GM23338 (cell line): ENCODE measurements around the gene CTSC. TPM values are rescaled to one million over a fixed set of nuclear protein-coding genes. Genes with fewer than 3 reads are reported as not detected.

Experiments used
- ATAC-seq: fragments of 200-7000 bp; cut with Tn5 transposase; 3 replicates; pipeline ENCODE4 v1.9.1; 2020
- DNase-seq: peaks from one replicate; pipeline ENCODE4 v3.0.0-alpha.2; 2015; ENCODE audit warnings: low spot score
- H2AFZ ChIP-seq: fragments of 200-600 bp; sonication (generic); 2 replicates; pipeline ENCODE4 v1.8.0; 2016; ENCODE audit warnings: antibody characterized with exemption, mild to moderate bottlenecking, moderate library complexity
- H3F3A ChIP-seq: fragments of 200-600 bp; sonication (generic); replicated peaks from 2 replicates; pipeline ENCODE4 v1.8.0; 2017; ENCODE audit warnings: antibody characterized with exemption, mixed run types, low read depth
- H3K27ac ChIP-seq: fragments of 200-600 bp; sonication (generic); 2 replicates; pipeline ENCODE4 v1.6.1; 2016; ENCODE audit warnings: low read depth
- H3K27me3 ChIP-seq: fragments of 200-600 bp; sonication (generic); 2 replicates; pipeline ENCODE4 v1.8.0; 2016; ENCODE audit warnings: mild to moderate bottlenecking, mixed run types, moderate library complexity; ENCODE audit not compliant: insufficient read depth
- H3K36me3 ChIP-seq: fragments of 200-600 bp; sonication (generic); 2 replicates; pipeline ENCODE4 v1.8.0; 2016; ENCODE audit warnings: mild to moderate bottlenecking; ENCODE audit not compliant: insufficient read depth
- H3K4me1 ChIP-seq: fragments of 200-600 bp; sonication (generic); 2 replicates; pipeline ENCODE4 v1.8.0; 2016; ENCODE audit warnings: mild to moderate bottlenecking, moderate library complexity; ENCODE audit not compliant: insufficient read depth
- H3K4me2 ChIP-seq: fragments of 200-600 bp; sonication (generic); 2 replicates; pipeline ENCODE4 v1.7.1; 2017; ENCODE audit warnings: mixed run types
- H3K4me3 ChIP-seq: fragments of 200-600 bp; sonication (generic); 2 replicates; pipeline ENCODE4 v1.6.1; 2016; ENCODE audit warnings: mixed run types
- H3K79me2 ChIP-seq: fragments of 200-600 bp; sonication (generic); replicated peaks from 2 replicates; pipeline ENCODE4 v1.8.0; 2017; ENCODE audit warnings: mild to moderate bottlenecking; ENCODE audit not compliant: insufficient read depth
- H3K9me2 ChIP-seq: fragments of 200-600 bp; sonication (generic); 2 replicates; pipeline ENCODE4 v1.8.0; 2017; ENCODE audit not compliant: insufficient read depth
- H4K20me1 ChIP-seq: fragments of 200-600 bp; sonication (generic); replicated peaks from 2 replicates; pipeline ENCODE4 v1.8.0; 2017; ENCODE audit warnings: mild to moderate bottlenecking; ENCODE audit not compliant: insufficient read depth
- H3K27ac Mint-ChIP-seq: 2 replicates; pipeline ENCODE4 v1.8.0; 2020; ENCODE audit warnings: inconsistent platforms, mild to moderate bottlenecking, moderate library complexity, mixed read lengths
- H3K27me3 Mint-ChIP-seq: 3 replicates; pipeline ENCODE4 v1.8.0; 2022; ENCODE audit warnings: low read depth, mild to moderate bottlenecking, moderate library complexity, mixed read lengths, inconsistent platforms; ENCODE audit not compliant: insufficient read depth, poor library complexity
- H3K36me3 Mint-ChIP-seq: 3 replicates; pipeline ENCODE4 v1.8.0; 2021; ENCODE audit warnings: low read depth, mild to moderate bottlenecking, inconsistent platforms, moderate library complexity, mixed read lengths
- H3K4me1 Mint-ChIP-seq: 3 replicates; pipeline ENCODE4 v1.8.0; 2020; ENCODE audit warnings: mild to moderate bottlenecking, inconsistent platforms, mixed read lengths
- H3K4me3 Mint-ChIP-seq: 3 replicates; pipeline ENCODE4 v1.8.0; 2021; ENCODE audit warnings: moderate library complexity, mild to moderate bottlenecking, inconsistent platforms, mixed read lengths
- H3K9me3 Mint-ChIP-seq: 3 replicates; pipeline ENCODE4 v1.8.0; 2020; ENCODE audit warnings: moderate library complexity, mild to moderate bottlenecking, inconsistent platforms, mixed read lengths
- CREB1 ChIP-seq: fragments of 250-450 bp; sonication (Bioruptor Pico); IDR thresholded peaks from 2 replicates; pipeline ENCODE4 v1.5.0; 2020; ENCODE audit warnings: low read depth, mild to moderate bottlenecking, moderate library complexity
- ETS1 ChIP-seq: IDR thresholded peaks from 2 replicates; pipeline ENCODE4 v1.6.1; 2016; ENCODE audit warnings: antibody characterized with exemption
- EZH2phosphoT487 ChIP-seq: fragments of 200-600 bp; sonication (generic); IDR thresholded peaks from one replicate; pipeline ENCODE4 v1.8.1; 2018; ENCODE audit warnings: antibody characterized with exemption; ENCODE audit not compliant: unreplicated experiment
- JUNB ChIP-seq: IDR thresholded peaks from one replicate; pipeline ENCODE4 v1.6.1; 2016; ENCODE audit warnings: antibody characterized with exemption; ENCODE audit not compliant: unreplicated experiment
- NANOG ChIP-seq: IDR thresholded peaks from 2 replicates; pipeline ENCODE4 v1.6.1; 2016; ENCODE audit warnings: antibody characterized with exemption, borderline replicate concordance
- POLR2AphosphoS5 ChIP-seq: IDR thresholded peaks from 2 replicates; pipeline ENCODE4 v1.6.1; 2016; ENCODE audit warnings: antibody characterized with exemption, low read depth
- STAT1 ChIP-seq: IDR thresholded peaks from one replicate; pipeline ENCODE4 v1.6.1; 2016; ENCODE audit warnings: antibody characterized with exemption; ENCODE audit not compliant: unreplicated experiment
- ZNF114 ChIP-seq: fragments of 250-450 bp; sonication (Bioruptor Pico); IDR thresholded peaks from 2 replicates; pipeline ENCODE4 v1.5.0; 2020; ENCODE audit warnings: mild to moderate bottlenecking, moderate library complexity
- polyA plus RNA-seq: library from polyadenylated mRNA; unstranded; fragments of >200 nt; fragmentation: Nextera tagmentation; extraction: Ambion mirVana; gene quantifications from 2 replicates; pipeline ENCODE4 v1.2.1, GENCODE V29; 2016
- total RNA-seq: library from RNA; depleted of rRNA; stranded (reverse); fragments of >200 nt; shearing (Covaris generic); gene quantifications from 2 replicates; pipeline ENCODE4 v1.2.3, GENCODE V29; 2014
- TF ChIP-seq, protein P1 (sequence below), 2 experiments: fragments of 200-600 bp in 1 of 2; sonication (generic) in 1 of 2; conservative IDR thresholded peaks; 2 replicates each; pipeline versions ENCODE4 v1.5.1 to v1.6.1; 2016 to 2017; ENCODE audit warnings: antibody characterized with exemption in 2 of 2, low read depth in 2 of 2, mild to moderate bottlenecking in 2 of 2, moderate library complexity in 1 of 2

Gene CTSC
- total and polyA plus RNA-seq, 2 experiments from 2014 or later, result 408 to 444 TPM

GRCh38 chr11:88305430-88305829 is 32.1 kb downstream of the CTSC start:
- no peaks in the 10 kb centered on the region for H3K27me3 ChIP-seq
- Mint-ChIP-seq H3K27ac (peak overlapping the region; percentile 90), H3K4me1 (peaks cover 74% of the 10 kb centered on the region), H3K4me3 (no peak overlapping the region), H3K9me3 (peaks cover 6% of the 10 kb centered on the region; the same call in 1 of the 3 replicates), H3K27me3 (peaks cover 11% of the 10 kb centered on the region), H3K36me3 (peaks cover 79% of the 10 kb centered on the region)
- H2AFZ ChIP-seq, result no peak overlapping the region
- no peaks in the 10 kb centered on the region for H3K9me2 ChIP-seq
- peaks cover 19% of the 10 kb centered on the region; the same call in 1 of the 2 replicates for H3K36me3 ChIP-seq
- peaks cover 60% of the 10 kb centered on the region for H3K79me2 ChIP-seq
- DNase-seq (no peak), ATAC-seq (no peak)
- H3K4me1 ChIP-seq, result peaks cover 45% of the 10 kb centered on the region
- H3K4me3 ChIP-seq, result no peak overlapping the region
- no peak overlapping the region for H3K4me2 ChIP-seq
- 0 out of 2 replicates have a peak, but pooled peaks cover 11% of the 10 kb centered on the region for H3F3A ChIP-seq
- TF ChIP-seq STAT1, result no peak
- H3K27ac ChIP-seq, result 0 out of 2 replicates have a peak overlapping the region, but pooled peaks have one; percentile 1
- no peaks in the 10 kb centered on the region for H4K20me1 ChIP-seq

DNA sequence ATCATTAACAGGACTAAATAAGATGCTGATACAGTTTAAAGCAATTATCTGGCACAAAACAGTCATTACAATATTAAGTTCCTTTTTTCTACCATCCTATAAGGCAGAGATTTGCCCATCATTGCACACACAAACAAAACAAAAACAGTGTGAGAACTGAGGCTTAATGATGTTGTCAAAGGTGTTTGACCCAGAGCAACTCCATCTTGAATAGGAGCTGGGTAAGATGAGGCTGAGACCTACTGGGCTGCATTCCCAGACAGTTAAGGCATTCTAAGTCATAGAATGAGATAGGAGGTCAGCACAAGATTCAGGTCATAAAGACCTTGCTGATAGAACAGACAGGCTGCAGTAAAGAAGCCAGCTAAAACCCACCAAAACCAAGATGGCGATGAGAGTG is 33.2 kb downstream of the CTSC start:
- DNase-seq (no peak), ATAC-seq (no peak)
- peaks cover 65% of the 10 kb centered on the region for H3K79me2 ChIP-seq
- H3K9me3 Mint-ChIP-seq, result peaks cover 6% of the 10 kb centered on the region; the same call in 1 of the 3 replicates
- H3K27ac ChIP-seq, result peak overlapping the region; percentile 4; the same call in 1 of the 2 replicates
- H3K27ac Mint-ChIP-seq, result no peak overlapping the region
- no peak overlapping the region for H3K4me3 ChIP-seq
- H3K27me3 Mint-ChIP-seq, result peaks cover 11% of the 10 kb centered on the region
- H3K36me3 Mint-ChIP-seq, result peaks cover 88% of the 10 kb centered on the region
- H2AFZ ChIP-seq, result no peak overlapping the region
- no peak overlapping the region for H3K4me3 Mint-ChIP-seq
- H3K4me1 ChIP-seq, result peaks cover 44% of the 10 kb centered on the region
- no peaks in the 10 kb centered on the region for H3K9me2 ChIP-seq
- H3K4me1 Mint-ChIP-seq, result peaks cover 74% of the 10 kb centered on the region
- H4K20me1 ChIP-seq, result no peaks in the 10 kb centered on the region
- no peaks in the 10 kb centered on the region for H3K27me3 ChIP-seq
- peaks cover 22% of the 10 kb centered on the region; the same call in 1 of the 2 replicates for H3K36me3 ChIP-seq
- no peak overlapping the region for H3K4me2 ChIP-seq
- H3F3A ChIP-seq, result 0 out of 2 replicates have a peak, but pooled peaks cover 11% of the 10 kb centered on the region
- no peak for TF ChIP-seq JUNB
- no peak for TF ChIP-seq ZNF114 (CRISPR knock-in tag)
- no peak for TF ChIP-seq STAT1
- no peak for TF ChIP-seq EZH2phosphoT487
- TF ChIP-seq POLR2AphosphoS5, result no peak
- TF ChIP-seq, protein P1, sequence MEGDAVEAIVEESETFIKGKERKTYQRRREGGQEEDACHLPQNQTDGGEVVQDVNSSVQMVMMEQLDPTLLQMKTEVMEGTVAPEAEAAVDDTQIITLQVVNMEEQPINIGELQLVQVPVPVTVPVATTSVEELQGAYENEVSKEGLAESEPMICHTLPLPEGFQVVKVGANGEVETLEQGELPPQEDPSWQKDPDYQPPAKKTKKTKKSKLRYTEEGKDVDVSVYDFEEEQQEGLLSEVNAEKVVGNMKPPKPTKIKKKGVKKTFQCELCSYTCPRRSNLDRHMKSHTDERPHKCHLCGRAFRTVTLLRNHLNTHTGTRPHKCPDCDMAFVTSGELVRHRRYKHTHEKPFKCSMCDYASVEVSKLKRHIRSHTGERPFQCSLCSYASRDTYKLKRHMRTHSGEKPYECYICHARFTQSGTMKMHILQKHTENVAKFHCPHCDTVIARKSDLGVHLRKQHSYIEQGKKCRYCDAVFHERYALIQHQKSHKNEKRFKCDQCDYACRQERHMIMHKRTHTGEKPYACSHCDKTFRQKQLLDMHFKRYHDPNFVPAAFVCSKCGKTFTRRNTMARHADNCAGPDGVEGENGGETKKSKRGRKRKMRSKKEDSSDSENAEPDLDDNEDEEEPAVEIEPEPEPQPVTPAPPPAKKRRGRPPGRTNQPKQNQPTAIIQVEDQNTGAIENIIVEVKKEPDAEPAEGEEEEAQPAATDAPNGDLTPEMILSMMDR (conservative IDR thresholded peaks at IDR 0.05; ENCODE audit: low read depth in 2 of 2), result no peak

- peak overlapping the region; percentile 40; the same call in 1 of the 2 replicates for H3K27ac Mint-ChIP-seq
- H3K9me3 Mint-ChIP-seq, result peaks cover 6% of the 10 kb centered on the region; the same call in 1 of the 3 replicates
- Histone ChIP-seq H2AFZ (no peak overlapping the region), H3K27ac (peak overlapping the region; percentile 93), H3K79me2 (peaks cover 78% of the 10 kb centered on the region), H3K36me3 (peaks cover 22% of the 10 kb centered on the region; the same call in 1 of the 2 replicates), H3K4me1 (peaks cover 47% of the 10 kb centered on the region), H3F3A (0 out of 2 replicates have a peak, but pooled peaks cover 4% of the 10 kb centered on the region), H3K4me2 (no peak overlapping the region), H4K20me1 (no peaks in the 10 kb centered on the region), H3K27me3 (no peaks in the 10 kb centered on the region), H3K9me2 (no peaks in the 10 kb centered on the region), H3K4me3 (no peak overlapping the region)
- DNase-seq (no peak), ATAC-seq (no peak)
- H3K27me3 Mint-ChIP-seq, result peaks cover 7% of the 10 kb centered on the region
- peaks cover 97% of the 10 kb centered on the region for H3K36me3 Mint-ChIP-seq
- H3K4me1 Mint-ChIP-seq, result peaks cover 77% of the 10 kb centered on the region
- H3K4me3 Mint-ChIP-seq, result no peak overlapping the region
- TF ChIP-seq POLR2AphosphoS5 (no peak), CREB1 (CRISPR knock-in tag) (no peak), STAT1 (no peak), NANOG (no peak), JUNB (no peak), ZNF114 (CRISPR knock-in tag) (no peak), ETS1 (no peak)
These were observed 34.5 kb downstream of the CTSC start for GRCh38 chr11:88303037-88303436.
